MG63 (cell line): Measurements from ENCODE around the gene PPP2R5C. TPM values are rescaled to one million over a fixed set of nuclear protein-coding genes. Genes with fewer than 3 reads are reported as not detected.
A peak's percentile ranks its signal among the peaks of the same experiment; 100 is the strongest.
"Not testable (repeated sequence)": the region's sequence is repeated elsewhere in the genome, so short reads cannot be mapped to it uniquely, and the experiment has no call there.

Experiments used
- DNase-seq: peaks from one replicate; pipeline ENCODE4 v3.0.0-alpha.2; 2020
- H3K27me3 ChIP-seq: fragments of 250-450 bp; sonication (Bioruptor Pico); 2 replicates; pipeline ENCODE4 v1.5.1; 2020; ENCODE audit warnings: mild to moderate bottlenecking, moderate library complexity
- H3K36me3 ChIP-seq: fragments of 250-450 bp; sonication (Bioruptor Pico); 2 replicates; pipeline ENCODE4 v1.5.1; 2020; ENCODE audit warnings: mild to moderate bottlenecking, moderate library complexity
- H3K4me3 ChIP-seq: fragments of 250-450 bp; sonication (Bioruptor Pico); 2 replicates; pipeline ENCODE4 v1.5.1; 2020; ENCODE audit warnings: mild to moderate bottlenecking, moderate library complexity
- H3K9me3 ChIP-seq: fragments of 250-450 bp; sonication (Bioruptor Pico); 2 replicates; pipeline ENCODE4 v1.5.1; 2020; ENCODE audit warnings: mild to moderate bottlenecking, moderate library complexity
- total RNA-seq: library from RNA; depleted of rRNA; stranded (reverse); fragments of >200 nt; shearing (Covaris generic); gene quantifications from 2 replicates; pipeline ENCODE4 v1.2.3, GENCODE V29; 2014; ENCODE audit warnings: low replicate concordance; rRNA removed

Gene PPP2R5C
- total RNA-seq, 1 experiment from 2014 or later, result 53.3 TPM

DNA sequence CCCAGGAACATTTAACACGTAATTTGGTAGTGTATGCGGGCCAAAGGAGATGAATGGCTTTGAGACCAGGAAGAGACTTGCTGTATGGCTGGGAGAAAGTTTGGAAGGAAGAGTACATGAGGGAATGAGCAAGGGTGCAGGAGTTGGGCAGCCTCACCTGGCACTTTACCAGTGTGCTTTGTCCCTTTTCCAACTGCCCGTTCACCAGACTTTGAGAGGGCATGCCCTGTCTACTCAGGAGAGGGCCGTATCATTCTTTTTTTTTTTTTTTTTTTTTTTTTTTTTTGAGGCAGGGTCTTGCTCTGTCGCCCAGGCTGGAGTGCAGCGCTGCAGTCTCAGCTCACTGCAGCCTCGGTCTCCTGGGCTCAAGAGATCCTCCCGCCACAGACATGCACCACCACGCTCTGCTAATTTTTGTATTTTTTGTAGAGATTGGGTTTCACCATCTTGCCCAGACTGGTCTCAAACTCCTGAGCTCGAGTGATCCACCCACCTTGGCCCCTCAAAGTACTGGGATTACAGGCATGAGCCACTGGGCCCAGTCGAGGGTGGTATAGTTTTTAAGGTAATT is 209.4 kb downstream of the PPP2R5C start:
- Histone ChIP-seq H3K36me3 (peaks cover 27% of the 10 kb centered on the region), H3K4me3 (no peak overlapping the region), H3K27me3 (no peaks in the 10 kb centered on the region), H3K9me3 (no peaks in the 10 kb centered on the region)
- DNase-seq, result no peak

DNA sequence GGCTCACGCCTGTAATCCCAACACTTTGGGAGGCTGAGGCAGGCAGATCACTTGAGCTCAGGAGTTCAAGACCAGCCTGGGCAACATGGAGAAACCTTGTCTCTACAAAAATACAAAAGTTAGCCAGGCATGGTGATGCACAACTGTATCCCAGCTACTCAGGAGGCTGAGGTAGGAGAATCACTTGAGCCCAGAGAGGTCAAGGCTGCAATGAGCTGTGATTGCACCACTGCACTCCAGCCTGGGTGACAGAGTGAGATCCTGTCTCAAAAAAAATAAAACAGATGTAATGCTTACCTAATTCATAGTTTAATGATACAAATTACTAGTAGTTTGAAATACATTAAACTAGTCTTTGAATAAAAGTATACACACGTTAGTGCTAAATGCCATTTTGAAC is 209.9 kb downstream of the PPP2R5C start:
- DNase-seq, H3K27me3 ChIP-seq, H3K9me3 ChIP-seq, H3K4me3 ChIP-seq: not testable (repeated sequence)
- peaks cover 29% of the 10 kb centered on the region for H3K36me3 ChIP-seq

DNA sequence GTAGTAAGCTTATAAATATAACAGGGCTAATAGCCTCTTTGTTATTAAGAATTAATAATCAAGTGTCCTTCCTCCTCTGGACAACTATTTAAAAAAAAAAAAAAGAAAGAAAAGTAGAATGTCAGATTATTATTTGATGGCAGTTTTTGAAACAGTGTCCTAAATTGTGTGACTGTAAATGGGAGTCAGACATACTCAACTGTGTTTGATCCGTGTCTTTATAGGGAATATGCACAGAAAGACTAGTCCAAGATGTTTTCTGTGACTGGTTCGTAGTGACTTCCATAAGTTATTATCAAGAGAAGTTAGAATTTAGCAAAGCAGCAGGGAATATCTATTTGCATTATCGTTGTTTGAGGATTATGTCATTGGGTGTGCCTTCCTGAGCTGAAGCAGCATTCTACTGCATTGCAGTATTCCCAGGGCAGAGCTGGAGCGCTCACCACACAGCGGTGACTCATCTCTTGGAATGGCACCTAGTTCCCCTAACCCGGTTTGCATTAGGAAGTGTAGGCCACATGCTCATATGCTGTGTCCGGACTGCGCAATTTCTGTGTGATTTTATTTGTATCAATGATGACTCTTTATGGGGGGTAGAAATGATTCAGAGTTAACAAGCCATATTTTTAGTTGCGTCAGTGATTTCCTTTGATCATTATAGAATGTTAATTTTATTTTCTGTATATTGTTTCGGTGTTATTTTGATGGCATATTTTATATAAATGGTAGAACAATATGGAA is 210.8 kb downstream of the PPP2R5C start:
- Histone ChIP-seq H3K36me3 (peaks cover 36% of the 10 kb centered on the region), H3K27me3 (no peaks in the 10 kb centered on the region), H3K4me3 (peak overlapping the region; percentile 32), H3K9me3 (no peaks in the 10 kb centered on the region)
- peak; percentile 95 for DNase-seq

DNA sequence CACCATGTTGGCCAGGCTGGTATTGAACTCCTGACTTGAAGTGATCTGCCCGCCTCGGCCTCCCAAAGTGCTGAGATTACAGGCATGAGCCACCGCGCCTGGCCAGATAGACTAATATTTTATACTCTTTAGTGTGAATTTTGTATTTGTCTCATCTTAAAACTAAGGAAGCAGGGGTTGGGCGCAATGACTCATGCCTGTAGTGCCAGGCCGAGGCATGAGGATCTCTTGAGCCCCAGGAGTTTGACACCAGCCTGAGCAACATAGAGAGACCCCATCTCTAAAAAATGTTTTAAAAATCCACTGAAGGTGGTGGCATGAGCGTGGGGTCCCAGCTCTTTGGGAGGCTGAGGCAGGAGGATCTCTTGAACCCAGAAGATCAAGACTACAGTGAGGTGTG is 211.8 kb downstream of the PPP2R5C start:
- DNase-seq, result peak; percentile 40
- Histone ChIP-seq H3K27me3 (no peaks in the 10 kb centered on the region), H3K4me3 (no peak overlapping the region), H3K36me3 (peaks cover 38% of the 10 kb centered on the region), H3K9me3 (no peaks in the 10 kb centered on the region)

DNA sequence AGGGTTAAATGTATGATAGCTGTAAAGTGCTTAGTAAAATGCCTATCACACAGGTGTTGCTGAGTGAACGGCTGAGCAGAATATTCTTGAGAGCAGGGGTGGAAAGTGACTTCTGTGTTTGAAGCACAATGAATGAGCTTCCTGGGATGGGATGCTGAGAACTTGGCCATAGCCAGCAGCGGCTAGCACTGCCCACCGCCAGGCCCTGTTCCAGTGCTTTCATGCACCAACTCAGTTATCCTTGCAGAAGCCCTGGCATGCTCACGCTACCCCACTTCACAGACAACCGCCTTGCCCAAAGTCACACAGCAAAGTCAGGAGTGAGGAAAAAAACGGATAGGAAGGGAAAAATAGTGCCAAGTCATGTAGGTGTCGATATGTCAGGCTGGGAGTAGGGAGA is 213.7 kb downstream of the PPP2R5C start:
- no peak overlapping the region for H3K4me3 ChIP-seq
- H3K36me3 ChIP-seq, result peaks cover 47% of the 10 kb centered on the region
- DNase-seq, result no peak
- H3K27me3 ChIP-seq, result no peaks in the 10 kb centered on the region
- no peaks in the 10 kb centered on the region for H3K9me3 ChIP-seq

Other genes starting within 250 kb of the PPP2R5C start
- 0.07 TPM in 1 of 2 replicates, not detected in the other for gene DIO3, start 200.2 kb upstream of the PPP2R5C start, total RNA-seq
- 108 and 146 TPM in 2 replicates for gene DYNC1H1, start 202.9 kb downstream of the PPP2R5C start, total RNA-seq